H9 (cell line): Measurements from ENCODE around the gene CD48. TPM values are rescaled to one million over a fixed set of nuclear protein-coding genes. Genes with fewer than 3 reads are reported as not detected.

Experiments used
- DNase-seq: peaks from one replicate; pipeline ENCODE4 v3.0.0-alpha.2; 2017
- H2AFZ ChIP-seq: one replicate; pipeline ENCODE4 v1.6.1; 2013; ENCODE audit warnings: mild to moderate bottlenecking, low read length, control low read depth, moderate library complexity
- H2AK5ac ChIP-seq: 2 replicates; pipeline ENCODE4 v1.6.1; 2013; ENCODE audit warnings: low read length, control low read depth, mixed read lengths; ENCODE audit not compliant: insufficient read length
- H2BK120ac ChIP-seq: one replicate; pipeline ENCODE4 v1.6.1; 2013; ENCODE audit warnings: low read depth, mild to moderate bottlenecking, low read length, control low read depth, inconsistent platforms; ENCODE audit not compliant: poor library complexity, severe bottlenecking
- H2BK12ac ChIP-seq: 2 replicates; pipeline ENCODE4 v1.6.1; 2013; ENCODE audit warnings: low read length, control low read depth, mixed read lengths, low read depth; ENCODE audit not compliant: insufficient read length
- H2BK15ac ChIP-seq: 2 replicates; pipeline ENCODE4 v1.6.1; 2013; ENCODE audit warnings: low read depth, low read length, control low read depth
- H2BK20ac ChIP-seq: one replicate; pipeline ENCODE4 v1.6.1; 2013; ENCODE audit warnings: low read depth, mild to moderate bottlenecking, low read length, control low read depth, inconsistent platforms; ENCODE audit not compliant: poor library complexity, severe bottlenecking
- H2BK5ac ChIP-seq: 2 replicates; pipeline ENCODE4 v1.6.1; 2013; ENCODE audit warnings: low read length, control low read depth, mixed read lengths; ENCODE audit not compliant: insufficient read length
- H3K14ac ChIP-seq: 2 replicates; pipeline ENCODE4 v1.6.1; 2013; ENCODE audit warnings: low read length, control low read depth; ENCODE audit not compliant: insufficient read depth
- H3K18ac ChIP-seq: 2 replicates; pipeline ENCODE4 v1.6.1; 2013; ENCODE audit warnings: low read depth, mild to moderate bottlenecking, mixed read lengths, low read length, control low read depth; ENCODE audit not compliant: insufficient read length
- H3K23ac ChIP-seq: 2 replicates; pipeline ENCODE4 v1.6.1; 2013; ENCODE audit warnings: low read length, control low read depth, mixed read lengths, low read depth; ENCODE audit not compliant: insufficient read length
- H3K23me2 ChIP-seq: 2 replicates; pipeline ENCODE4 v1.6.1; 2013; ENCODE audit warnings: low read depth, mild to moderate bottlenecking, mixed read lengths, low read length, control low read depth; ENCODE audit not compliant: insufficient read length, poor library complexity, severe bottlenecking
- H3K27ac ChIP-seq: 2 replicates; pipeline ENCODE4 v1.5.1; 2013; ENCODE audit warnings: low read length, control low read depth, mixed read lengths, low read depth; ENCODE audit not compliant: insufficient read length
- H3K27me3 ChIP-seq: 2 replicates; pipeline ENCODE4 v1.6.1; 2013; ENCODE audit warnings: low read length, control low read depth, inconsistent platforms; ENCODE audit not compliant: insufficient read depth
- H3K4ac ChIP-seq: 2 replicates; pipeline ENCODE4 v1.6.1; 2013; ENCODE audit warnings: low read depth, mild to moderate bottlenecking, control low read depth, inconsistent platforms, low read length, moderate library complexity
- H3K4me1 ChIP-seq: 2 replicates; pipeline ENCODE4 v1.6.1; 2013; ENCODE audit warnings: low read length, control low read depth, inconsistent platforms; ENCODE audit not compliant: insufficient read depth
- H3K4me2 ChIP-seq: 2 replicates; pipeline ENCODE4 v1.6.1; 2013; ENCODE audit warnings: low read length, control low read depth, mixed read lengths; ENCODE audit not compliant: insufficient read length, insufficient read depth
- H3K56ac ChIP-seq: 2 replicates; pipeline ENCODE4 v1.6.1; 2013; ENCODE audit warnings: low read depth, mild to moderate bottlenecking, mixed read lengths, low read length, control low read depth; ENCODE audit not compliant: insufficient read length
- H3K79me1 ChIP-seq: 2 replicates; pipeline ENCODE4 v1.6.1; 2013; ENCODE audit warnings: low read depth, mild to moderate bottlenecking, moderate library complexity, low read length, control low read depth, inconsistent platforms; ENCODE audit not compliant: insufficient read depth, poor library complexity, severe bottlenecking
- H3K79me2 ChIP-seq: 2 replicates; pipeline ENCODE4 v1.6.1; 2013; ENCODE audit warnings: low read length, control low read depth, inconsistent platforms; ENCODE audit not compliant: insufficient read depth
- H3K9ac ChIP-seq: 2 replicates; pipeline ENCODE4 v1.6.1; 2013; ENCODE audit warnings: low read length, control low read depth, mixed read lengths; ENCODE audit not compliant: insufficient read length; ENCODE audit errors: extremely low read depth
- H3K9me3 ChIP-seq: one replicate; pipeline ENCODE4 v1.6.1; 2013; ENCODE audit warnings: low read depth, low read length, inconsistent platforms; ENCODE audit not compliant: control insufficient read depth
- H3T11ph ChIP-seq: one replicate; pipeline ENCODE4 v1.6.1; 2013; ENCODE audit warnings: mild to moderate bottlenecking, low read length, control low read depth, inconsistent platforms
- H4K20me1 ChIP-seq: one replicate; pipeline ENCODE4 v1.6.1; 2013; ENCODE audit not compliant: control insufficient read depth, insufficient read length, insufficient read depth
- H4K5ac ChIP-seq: 2 replicates; pipeline ENCODE4 v1.6.1; 2013; ENCODE audit warnings: low read depth, mild to moderate bottlenecking, mixed read lengths, low read length, control low read depth; ENCODE audit not compliant: insufficient read length
- H4K8ac ChIP-seq: replicated peaks from 2 replicates; pipeline ENCODE4 v1.6.1; 2013; ENCODE audit warnings: low read length, control low read depth, mixed read lengths, low read depth; ENCODE audit not compliant: insufficient read length
- H4K91ac ChIP-seq: 2 replicates; pipeline ENCODE4 v1.6.1; 2013; ENCODE audit warnings: low read depth, mild to moderate bottlenecking, moderate library complexity, mixed read lengths, low read length, control low read depth; ENCODE audit not compliant: insufficient read length
- H3K27ac Mint-ChIP-seq, 3 experiments: 2 replicates in 2 of 3; 3 replicates in 1 of 3; pipeline ENCODE4 v1.8.0; 2020 to 2021; ENCODE audit warnings: mixed read lengths in 3 of 3, mild to moderate bottlenecking in 1 of 3, moderate library complexity in 1 of 3
- H3K27me3 Mint-ChIP-seq: 2 replicates; pipeline ENCODE4 v1.8.0; 2021; ENCODE audit warnings: low read depth, mild to moderate bottlenecking, moderate library complexity, mixed read lengths
- H3K36me3 Mint-ChIP-seq, 3 experiments: 2 replicates in 2 of 3; 3 replicates in 1 of 3; pipeline ENCODE4 v1.8.0; 2020 to 2021; ENCODE audit warnings: low read depth in 3 of 3, mixed read lengths in 3 of 3; ENCODE audit not compliant: insufficient read depth in 1 of 3
- H3K4me1 Mint-ChIP-seq, 2 experiments: 2 replicates each; pipeline ENCODE4 v1.8.0; 2020; ENCODE audit warnings: mixed read lengths in 2 of 2
- H3K4me3 Mint-ChIP-seq, 2 experiments: 2 replicates in 1 of 2; 3 replicates in 1 of 2; pipeline ENCODE4 v1.8.0; 2020 to 2021; ENCODE audit warnings: mild to moderate bottlenecking in 2 of 2, mixed read lengths in 2 of 2, moderate library complexity in 1 of 2
- H3K9me3 Mint-ChIP-seq, 2 experiments: 2 replicates in 1 of 2; 3 replicates in 1 of 2; pipeline ENCODE4 v1.8.0; 2020; ENCODE audit warnings: mild to moderate bottlenecking in 2 of 2, mixed read lengths in 2 of 2, moderate library complexity in 1 of 2
- WGBS: extraction: QIAGEN DNeasy Blood & Tissue Kit; methylation state at CpG from one replicate; pipeline ENCODE4 v1.1.7; 2013; ENCODE audit warnings: missing lambda C conversion rate, low lambda C conversion rate, mixed read lengths; ENCODE audit not compliant: insufficient read length; ENCODE audit errors: extremely low coverage; 5-methylcytosine and 5-hydroxymethylcytosine counted together
- total RNA-seq: library from RNA; stranded (reverse); gene quantifications from 2 replicates; pipeline ENCODE4 v1.2.1, GENCODE V29; 2021
- TF ChIP-seq, protein P1 (sequence below): fragments of 200-600 bp; sonication (generic); conservative IDR thresholded peaks from 3 replicates; pipeline ENCODE4 v1.8.0; 2021; ENCODE audit warnings: antibody characterized with exemption, mild to moderate bottlenecking

The CD48 gene
- total RNA-seq, 1 experiment from 2014 or later = not detected

GRCh38 chr1:160722726-160723125 lies 11.1 kb upstream of the CD48 start:
- no peak overlapping the region for H3K23ac ChIP-seq
- no peaks in the 10 kb centered on the region for H3K9me3 ChIP-seq
- no CpG with 5 or more reads among the region's 10 CpGs for WGBS
- H2BK5ac ChIP-seq = no peak overlapping the region
- H3K9ac ChIP-seq = no peak overlapping the region
- DNase-seq = no peak
- H4K8ac ChIP-seq = no peak overlapping the region
- H3K27ac Mint-ChIP-seq = no peak overlapping the region
- no peaks in the 10 kb centered on the region for H3K27me3 ChIP-seq
- no peaks in the 10 kb centered on the region for H3K79me2 ChIP-seq
- TF ChIP-seq, protein P1, sequence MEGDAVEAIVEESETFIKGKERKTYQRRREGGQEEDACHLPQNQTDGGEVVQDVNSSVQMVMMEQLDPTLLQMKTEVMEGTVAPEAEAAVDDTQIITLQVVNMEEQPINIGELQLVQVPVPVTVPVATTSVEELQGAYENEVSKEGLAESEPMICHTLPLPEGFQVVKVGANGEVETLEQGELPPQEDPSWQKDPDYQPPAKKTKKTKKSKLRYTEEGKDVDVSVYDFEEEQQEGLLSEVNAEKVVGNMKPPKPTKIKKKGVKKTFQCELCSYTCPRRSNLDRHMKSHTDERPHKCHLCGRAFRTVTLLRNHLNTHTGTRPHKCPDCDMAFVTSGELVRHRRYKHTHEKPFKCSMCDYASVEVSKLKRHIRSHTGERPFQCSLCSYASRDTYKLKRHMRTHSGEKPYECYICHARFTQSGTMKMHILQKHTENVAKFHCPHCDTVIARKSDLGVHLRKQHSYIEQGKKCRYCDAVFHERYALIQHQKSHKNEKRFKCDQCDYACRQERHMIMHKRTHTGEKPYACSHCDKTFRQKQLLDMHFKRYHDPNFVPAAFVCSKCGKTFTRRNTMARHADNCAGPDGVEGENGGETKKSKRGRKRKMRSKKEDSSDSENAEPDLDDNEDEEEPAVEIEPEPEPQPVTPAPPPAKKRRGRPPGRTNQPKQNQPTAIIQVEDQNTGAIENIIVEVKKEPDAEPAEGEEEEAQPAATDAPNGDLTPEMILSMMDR = no peak
- no peaks in the 10 kb centered on the region for H4K20me1 ChIP-seq
- no peak overlapping the region for H2BK20ac ChIP-seq
- no peak overlapping the region for H3K4ac ChIP-seq
- H3K27me3 Mint-ChIP-seq = peaks cover 1% of the 10 kb centered on the region; the same call in 1 of the 2 replicates
- H3K27ac ChIP-seq = no peak overlapping the region
- H4K91ac ChIP-seq = no peak overlapping the region
- H3K4me1 Mint-ChIP-seq = peaks cover 13 to 18% of the 10 kb centered on the region in 2 experiments
- H2AK5ac ChIP-seq = no peak overlapping the region
- H3K4me3 Mint-ChIP-seq = no peak overlapping the region; a peak in 1 of 5 replicates
- H3K79me1 ChIP-seq = no peaks in the 10 kb centered on the region
- peaks cover 0 to 7% (median 6%) of the 10 kb centered on the region in 3 experiments; a peak in 4 of 7 replicates for H3K36me3 Mint-ChIP-seq
- H4K5ac ChIP-seq = no peak overlapping the region
- H2BK12ac ChIP-seq = no peak overlapping the region
- no peak overlapping the region for H2BK15ac ChIP-seq
- H2AFZ ChIP-seq = no peak overlapping the region
- no peak overlapping the region for H3K14ac ChIP-seq
- H3K9me3 Mint-ChIP-seq = peaks cover 6 to 7% of the 10 kb centered on the region in 2 experiments
- H3T11ph ChIP-seq = no peak overlapping the region
- no peak overlapping the region for H3K18ac ChIP-seq
- no peak overlapping the region for H3K56ac ChIP-seq
- H3K23me2 ChIP-seq = no peaks in the 10 kb centered on the region
- no peak overlapping the region for H2BK120ac ChIP-seq
- no peak overlapping the region for H3K4me2 ChIP-seq
- no peaks in the 10 kb centered on the region; the same call in 1 of the 2 replicates for H3K4me1 ChIP-seq
